ENCODE data around the gene MAP3K5.
"Not testable (repeated sequence)": the region's sequence is repeated elsewhere in the genome, so short reads cannot be mapped to it uniquely, and the experiment has no call there.

MAP3K5 gene

GRCh38 chr6:136773473-136773796 lies 18.8 kb downstream of the MAP3K5 start:
- no peak for DNase-seq (ENCODE audit: low read depth)

GRCh38 chr6:136772685-136773472 lies 19.4 kb downstream of the MAP3K5 start:
- no peak for DNase-seq (ENCODE audit: low read depth)

GRCh38 chr6:136771306-136771705 lies 21.0 kb downstream of the MAP3K5 start:
- no peak for DNase-seq (ENCODE audit: low read depth)

GRCh38 chr6:136769759-136770158 lies 22.5 kb downstream of the MAP3K5 start:
- no peak for DNase-seq (ENCODE audit: low read depth)

- no peak for DNase-seq (ENCODE audit: low read depth)
Measured at GRCh38 chr6:136769124-136769523, 23.2 kb downstream of the MAP3K5 start.

GRCh38 chr6:136767570-136768309 lies 24.5 kb downstream of the MAP3K5 start:
- DNase-seq (ENCODE audit: low read depth) = no peak

GRCh38 chr6:136767103-136767502 lies 25.2 kb downstream of the MAP3K5 start:
- no peak for DNase-seq (ENCODE audit: low read depth)

- no peak for DNase-seq (ENCODE audit: low read depth)
Measured at GRCh38 chr6:136766274-136766673, 26.0 kb downstream of the MAP3K5 start.

- DNase-seq (ENCODE audit: low read depth) = no peak
Measured at GRCh38 chr6:136764517-136764993, 27.7 kb downstream of the MAP3K5 start.

- DNase-seq (ENCODE audit: low read depth) = no peak
Measured at GRCh38 chr6:136763716-136764516, 28.4 kb downstream of the MAP3K5 start.

GRCh38 chr6:136763255-136763654 lies 29.0 kb downstream of the MAP3K5 start:
- no peak for DNase-seq (ENCODE audit: low read depth)

GRCh38 chr6:136762022-136762975 lies 30.0 kb downstream of the MAP3K5 start:
- no peak for DNase-seq (ENCODE audit: low read depth)

GRCh38 chr6:136761227-136761922 lies 30.9 kb downstream of the MAP3K5 start:
- no peak for DNase-seq (ENCODE audit: low read depth)

- not testable (repeated sequence) for DNase-seq (ENCODE audit: low read depth)
Measured at GRCh38 chr6:136760781-136761180, 31.5 kb downstream of the MAP3K5 start.

GRCh38 chr6:136757150-136757549 lies 35.1 kb downstream of the MAP3K5 start:
- no peak for DNase-seq (ENCODE audit: low read depth)

- no peak for DNase-seq (ENCODE audit: low read depth)
Measured at GRCh38 chr6:136754820-136755219, 37.5 kb downstream of the MAP3K5 start.

GRCh38 chr6:136753624-136754023 lies 38.7 kb downstream of the MAP3K5 start:
- no peak for DNase-seq (ENCODE audit: low read depth)

GRCh38 chr6:136752554-136752953 lies 39.7 kb downstream of the MAP3K5 start:
- no peak for DNase-seq (ENCODE audit: low read depth)

- no peak for DNase-seq (ENCODE audit: low read depth)
Measured at GRCh38 chr6:136751991-136752390, 40.3 kb downstream of the MAP3K5 start.

GRCh38 chr6:136751522-136751956 lies 40.7 kb downstream of the MAP3K5 start:
- DNase-seq (ENCODE audit: low read depth) = no peak
